Hepatocyte (in vitro differentiated cells): Measurements from ENCODE around the gene MINDY2. TPM values are rescaled to one million over a fixed set of nuclear protein-coding genes. Genes with fewer than 3 reads are reported as not detected.
"Not testable (repeated sequence)": the region's sequence is repeated elsewhere in the genome, so short reads cannot be mapped to it uniquely, and the experiment has no call there.

ENCODE experiments used
- DNase-seq: peaks from one replicate; pipeline ENCODE4 v3.0.0-alpha.2; 2016; ENCODE audit warnings: low spot score
- H2AFZ ChIP-seq: fragments of 200-600 bp; sonication (generic); 2 replicates; pipeline ENCODE4 v1.6.0; 2016; ENCODE audit warnings: antibody characterized with exemption, mild to moderate bottlenecking
- H3K27ac ChIP-seq: fragments of 200-600 bp; sonication (generic); 2 replicates; pipeline ENCODE4 v1.5.1; 2016; ENCODE audit warnings: mild to moderate bottlenecking
- H3K27me3 ChIP-seq: fragments of 200-600 bp; sonication (generic); 2 replicates; pipeline ENCODE4 v1.6.1; 2016
- H3K36me3 ChIP-seq: fragments of 200-600 bp; sonication (generic); replicated peaks from 2 replicates; pipeline ENCODE4 v1.5.1; 2016; ENCODE audit warnings: low read depth; ENCODE audit not compliant: insufficient read depth
- H3K4me1 ChIP-seq: fragments of 200-600 bp; sonication (generic); 2 replicates; pipeline ENCODE4 v1.5.1; 2016; ENCODE audit warnings: mild to moderate bottlenecking, moderate library complexity; ENCODE audit not compliant: insufficient read depth
- H3K4me2 ChIP-seq: fragments of 200-600 bp; sonication (generic); 2 replicates; pipeline ENCODE4 v1.6.0; 2016
- H3K4me3 ChIP-seq: fragments of 200-600 bp; sonication (generic); 2 replicates; pipeline ENCODE4 v1.5.1; 2016; ENCODE audit warnings: mild to moderate bottlenecking
- H3K79me2 ChIP-seq: fragments of 200-600 bp; sonication (generic); 2 replicates; pipeline ENCODE4 v1.6.0; 2017; ENCODE audit warnings: mild to moderate bottlenecking
- H3K9me2 ChIP-seq: fragments of 200-600 bp; sonication (generic); replicated peaks from 2 replicates; pipeline ENCODE4 v1.6.0; 2017; ENCODE audit warnings: mild to moderate bottlenecking; ENCODE audit not compliant: insufficient read depth
- H3K9me3 ChIP-seq: fragments of 200-600 bp; sonication (generic); 2 replicates; pipeline ENCODE4 v1.5.1; 2016; ENCODE audit warnings: low read depth, mild to moderate bottlenecking
- H4K20me1 ChIP-seq: fragments of 200-600 bp; sonication (generic); 2 replicates; pipeline ENCODE4 v1.6.0; 2016; ENCODE audit warnings: mild to moderate bottlenecking; ENCODE audit not compliant: insufficient read depth, poor library complexity, severe bottlenecking
- CTCF ChIP-seq: fragments of 200-600 bp; sonication (generic); IDR thresholded peaks from 2 replicates; pipeline ENCODE4 v1.5.1; 2016; ENCODE audit warnings: antibody characterized with exemption, mild to moderate bottlenecking; ENCODE audit not compliant: poor library complexity
- EZH2 ChIP-seq: fragments of 200-600 bp; sonication (generic); IDR thresholded peaks from 2 replicates; pipeline ENCODE4 v1.6.1; 2016; ENCODE audit warnings: antibody characterized with exemption, mild to moderate bottlenecking, borderline replicate concordance
- EZH2phosphoT487 ChIP-seq: fragments of 200-600 bp; sonication (generic); IDR thresholded peaks from one replicate; pipeline ENCODE4 v1.6.1; 2018; ENCODE audit warnings: antibody characterized with exemption, mild to moderate bottlenecking, low read depth, moderate library complexity; ENCODE audit not compliant: unreplicated experiment, severe bottlenecking
- WGBS: methylation state at CpG from one replicate; pipeline ENCODE4 v1.1.6; 2016; ENCODE audit warnings: low lambda C conversion rate; ENCODE audit errors: missing lambda C conversion rate; 5-methylcytosine and 5-hydroxymethylcytosine counted together
- polyA plus RNA-seq: library from polyadenylated mRNA; unstranded; fragments of >200 nt; fragmentation: Nextera tagmentation; extraction: Ambion mirVana; gene quantifications from 2 replicates; pipeline ENCODE4 v1.2.1, GENCODE V29; 2016
- total RNA-seq: library from RNA; depleted of rRNA; stranded (reverse); fragments of >200 nt; gene quantifications from 2 replicates; pipeline ENCODE4 v1.2.3, GENCODE V29; 2014

MINDY2 gene
- total and polyA plus RNA-seq, 2 experiments from 2014 or later, result 19.3 to 32.3 TPM

- Histone ChIP-seq H3K27ac (no peak overlapping the region), H3K9me3 (no peaks in the 10 kb centered on the region), H2AFZ (no peak overlapping the region), H4K20me1 (no peaks in the 10 kb centered on the region), H3K27me3 (no peaks in the 10 kb centered on the region), H3K4me2 (no peak overlapping the region), H3K9me2 (no peaks in the 10 kb centered on the region), H3K36me3 (peaks cover 4% of the 10 kb centered on the region), H3K4me3 (no peak overlapping the region), H3K79me2 (no peaks in the 10 kb centered on the region), H3K4me1 (no peaks in the 10 kb centered on the region)
- 90% methylated on average over 4 of the region's 4 CpGs for WGBS
- TF ChIP-seq CTCF (no peak), EZH2phosphoT487 (no peak)
- DNase-seq, result no peak
Measured at GRCh38 chr15:58882243-58882642, 111.1 kb downstream of the MINDY2 start.

- H3K9me3 ChIP-seq, H2AFZ ChIP-seq, H3K27ac ChIP-seq, H3K27me3 ChIP-seq, H3K36me3 ChIP-seq, H3K4me3 ChIP-seq, H3K4me2 ChIP-seq, H3K4me1 ChIP-seq, H4K20me1 ChIP-seq, H3K79me2 ChIP-seq, H3K9me2 ChIP-seq, DNase-seq: not testable (repeated sequence)
- 93% methylated on average over 3 of the region's 3 CpGs for WGBS
Measured at GRCh38 chr15:58883926-58884325, 112.8 kb downstream of the MINDY2 start.

DNA sequence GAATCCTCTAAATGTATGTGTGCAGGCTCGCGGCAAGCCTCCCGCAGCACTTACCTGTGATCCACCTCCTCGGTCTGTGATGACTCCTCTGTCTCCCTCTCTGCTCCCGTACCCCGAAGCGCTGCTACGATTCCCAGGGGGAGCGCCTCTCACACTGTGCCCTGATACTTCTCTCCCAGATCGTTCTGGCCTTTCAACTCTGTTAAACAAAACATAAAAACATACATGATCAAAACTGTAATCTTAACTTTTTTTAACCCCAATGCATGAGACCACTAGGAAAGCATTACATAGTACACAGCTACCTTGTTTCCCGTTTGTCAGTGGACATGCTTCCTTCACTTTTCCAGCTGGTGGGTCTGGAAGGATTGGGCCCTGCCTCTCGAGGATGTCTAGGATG is 115.8 kb downstream of the MINDY2 start:
- Histone ChIP-seq H3K9me3 (no peaks in the 10 kb centered on the region), H3K9me2 (no peaks in the 10 kb centered on the region), H3K79me2 (no peaks in the 10 kb centered on the region), H3K4me2 (no peak overlapping the region), H2AFZ (no peak overlapping the region), H3K4me3 (no peak overlapping the region), H3K4me1 (no peaks in the 10 kb centered on the region), H3K36me3 (peaks cover 10% of the 10 kb centered on the region), H3K27me3 (no peaks in the 10 kb centered on the region), H3K27ac (no peak overlapping the region), H4K20me1 (no peaks in the 10 kb centered on the region)
- no peak for TF ChIP-seq CTCF
- no peak for TF ChIP-seq EZH2
- TF ChIP-seq EZH2phosphoT487, result no peak
- WGBS, result 97% methylated on average over 12 of the region's 12 CpGs
- DNase-seq, result no peak

DNA sequence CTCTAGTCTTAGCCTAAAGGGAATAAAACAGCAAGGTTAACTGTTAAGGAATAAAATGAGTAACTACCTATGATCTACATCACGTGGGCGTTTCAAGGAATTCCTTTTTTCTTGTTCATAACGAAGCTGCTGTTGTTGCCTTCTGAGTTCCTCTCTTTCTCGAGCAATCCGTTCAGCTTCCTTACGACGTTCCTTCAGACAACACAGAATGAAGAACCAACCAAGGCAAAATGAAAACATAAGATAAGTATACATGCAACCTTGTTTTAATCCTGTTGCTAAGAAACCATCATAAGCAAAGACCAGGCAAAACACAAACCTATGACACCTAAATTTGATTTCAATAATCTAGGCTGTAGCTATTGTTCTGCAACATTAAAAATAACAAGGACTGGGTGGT is 118.3 kb downstream of the MINDY2 start:
- Histone ChIP-seq H3K27me3 (no peaks in the 10 kb centered on the region), H3K79me2 (no peaks in the 10 kb centered on the region), H3K27ac (no peak overlapping the region), H3K4me2 (no peak overlapping the region), H3K36me3 (peaks cover 14% of the 10 kb centered on the region), H2AFZ (no peak overlapping the region), H3K9me3 (no peaks in the 10 kb centered on the region), H3K4me1 (no peaks in the 10 kb centered on the region), H3K4me3 (no peak overlapping the region), H3K9me2 (no peaks in the 10 kb centered on the region), H4K20me1 (no peaks in the 10 kb centered on the region)
- WGBS, result 97% methylated on average over 7 of the region's 7 CpGs
- TF ChIP-seq EZH2phosphoT487 (no peak), CTCF (no peak), EZH2 (no peak)
- DNase-seq, result no peak
